Endometrial microvascular endothelial cells (primary cell): ENCODE results near the gene TREM1. TPM values are rescaled to one million over a fixed set of nuclear protein-coding genes. Genes with fewer than 3 reads are reported as not detected.
"Not testable (repeated sequence)": the region's sequence is repeated elsewhere in the genome, so short reads cannot be mapped to it uniquely, and the experiment has no call there.

Source experiments
- in situ Hi-C: cut with HindIII; loops from 2 replicates; pipeline ENCODE4 v1.10.0; 2017; ENCODE audit warnings: low sequenced_read_pairs, low pct_unique_long_range_greater_than_20kb; ENCODE audit errors: inconsistent ontology term
- total RNA-seq: library from RNA; depleted of rRNA; stranded (reverse); fragments of >200 nt; gene quantifications from one replicate; pipeline ENCODE4 v1.2.3, GENCODE V29; 2015; ENCODE audit errors: inconsistent ontology term

TREM1 gene
- total RNA-seq, 1 donor from 2014 or later = not detected

GRCh38 chr6:41268478-41268877, 18.0 kb downstream of the TREM1 start:
- in situ Hi-C loops = no loop called here

DNA sequence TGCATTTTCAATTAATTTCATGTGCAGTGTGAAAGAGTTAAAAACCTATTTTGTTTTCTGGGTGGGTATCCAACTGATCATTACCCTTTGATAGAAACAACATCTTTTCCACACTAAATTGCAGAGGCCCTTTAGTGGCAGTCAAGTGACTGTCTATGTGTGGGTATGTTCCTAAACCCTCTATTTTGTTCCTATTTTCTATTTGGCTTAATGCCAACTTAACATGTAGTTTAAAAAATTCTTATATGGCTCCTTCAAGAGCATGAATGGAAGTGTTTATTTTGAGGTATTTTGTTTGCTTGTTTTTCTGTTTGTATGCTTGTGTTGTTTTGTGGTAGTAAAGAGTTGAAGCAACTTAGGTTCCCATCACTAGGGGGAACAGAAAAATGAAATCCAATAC, 19.9 kb downstream of the TREM1 start:
- in situ Hi-C loops = no loop called here

- in situ Hi-C loops = no loop called here
These were observed 23.2 kb downstream of the TREM1 start for GRCh38 chr6:41263267-41263666.

- in situ Hi-C loops = no loop called here
These were observed 24.1 kb downstream of the TREM1 start for GRCh38 chr6:41262401-41262800.

GRCh38 chr6:41258196-41258493, 28.3 kb downstream of the TREM1 start:
- in situ Hi-C loops = no loop called here

DNA sequence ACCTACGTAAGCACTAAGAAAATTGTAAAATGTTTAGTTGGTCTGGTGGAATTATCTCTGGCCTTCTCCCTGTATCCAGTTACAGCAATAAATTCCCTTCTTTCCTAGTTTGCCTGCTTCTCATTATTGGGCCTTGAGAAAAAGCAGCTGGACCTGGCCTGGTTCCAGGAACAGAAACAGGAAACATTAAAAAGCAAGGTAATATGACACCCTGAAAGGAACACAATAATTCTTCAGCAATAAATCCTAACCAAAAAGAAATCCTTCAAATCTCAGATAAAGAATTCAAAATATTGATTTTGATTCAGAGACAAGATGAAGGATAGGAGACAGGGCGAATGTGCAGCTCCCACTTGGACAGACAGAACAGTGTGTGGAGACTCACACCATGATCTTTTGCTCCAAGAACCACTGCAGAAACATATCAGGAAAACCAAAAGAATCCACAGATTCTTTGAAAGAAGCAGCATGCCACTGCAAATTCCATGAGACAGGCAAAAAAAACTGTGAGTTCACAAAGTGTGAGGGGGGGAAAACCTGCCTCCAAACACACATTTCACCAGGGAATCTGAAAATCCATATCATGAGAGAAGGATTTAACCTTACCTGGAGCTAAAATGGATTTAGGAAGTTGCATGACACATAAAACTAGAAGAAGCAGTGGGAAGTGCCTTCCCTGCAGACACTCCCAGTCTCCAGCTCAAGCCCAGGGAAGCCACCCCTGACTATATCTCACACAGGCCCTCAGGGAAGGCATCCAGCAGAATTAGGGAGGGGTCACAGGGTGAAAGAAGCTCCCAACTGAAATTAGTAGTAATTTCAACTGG, 28.9 kb downstream of the TREM1 start:
- in situ Hi-C loops = no loop called here

DNA sequence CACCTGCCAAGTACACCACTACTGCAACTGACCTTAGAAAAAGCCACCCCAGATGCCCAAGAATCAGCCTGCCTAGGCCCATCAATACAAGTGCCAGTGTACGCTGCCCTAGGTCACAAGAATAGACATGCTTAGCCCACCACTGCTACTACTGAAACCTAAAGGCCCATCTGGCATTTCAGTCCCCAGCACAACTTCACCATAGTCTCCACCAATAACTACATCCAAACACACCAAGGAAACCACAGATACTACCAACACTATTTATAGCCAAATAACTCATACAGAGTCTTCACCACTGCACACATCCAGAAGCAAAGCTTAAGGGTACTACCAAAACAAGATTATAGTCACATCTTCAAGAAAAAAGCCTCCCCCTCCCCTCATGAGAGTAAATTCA, 30.1 kb downstream of the TREM1 start:
- in situ Hi-C loops = no loop called here

- in situ Hi-C loops = no loop called here
These were observed 30.7 kb downstream of the TREM1 start for GRCh38 chr6:41255638-41256246.

GRCh38 chr6:41255110-41255509, 31.4 kb downstream of the TREM1 start:
- in situ Hi-C loops = no loop called here

GRCh38 chr6:41252401-41253169, 33.9 kb downstream of the TREM1 start:
- in situ Hi-C loops = no loop called here

DNA sequence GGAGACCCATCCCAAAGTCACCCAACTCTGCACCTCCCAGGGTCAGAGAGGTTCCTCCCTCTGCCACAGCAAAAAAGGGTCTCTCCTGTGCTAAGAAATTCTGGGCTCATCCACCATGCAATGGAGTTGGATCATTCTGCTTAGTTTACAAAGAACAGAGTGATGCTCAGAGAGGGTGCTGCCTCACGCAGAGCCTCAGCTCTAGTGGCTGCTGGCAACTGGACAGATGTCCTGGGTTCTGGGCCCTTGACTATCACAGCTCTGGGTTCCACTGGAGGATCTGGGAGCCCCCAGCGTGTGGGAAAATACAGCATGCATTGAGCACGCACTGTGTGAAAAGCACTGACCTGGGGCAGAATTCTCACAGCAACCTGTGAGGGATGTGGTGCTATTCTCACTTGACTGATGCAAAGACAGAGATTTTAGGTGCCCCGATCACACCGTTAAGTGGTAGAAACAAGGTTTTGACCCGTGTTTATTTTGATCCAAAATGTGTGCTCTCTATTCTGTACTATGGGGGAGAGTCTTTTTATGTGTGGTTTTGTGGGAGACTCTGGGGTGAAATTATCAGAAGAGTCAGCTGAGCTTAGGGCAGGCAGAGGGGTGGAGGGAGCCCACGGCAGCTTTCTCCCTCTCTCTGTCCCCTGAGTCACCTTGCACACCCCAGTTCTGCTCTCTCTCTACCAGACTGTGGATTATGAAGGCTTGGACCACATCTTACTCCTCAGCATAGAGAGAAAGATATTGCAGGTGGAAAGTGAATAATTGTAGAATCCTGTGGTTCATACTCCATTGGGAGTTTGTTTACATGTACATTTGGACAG, 38.4 kb downstream of the TREM1 start:
- in situ Hi-C loops = no loop called here

- in situ Hi-C loops = no loop called here
These were observed 39.1 kb downstream of the TREM1 start for GRCh38 chr6:41247288-41247865.

DNA sequence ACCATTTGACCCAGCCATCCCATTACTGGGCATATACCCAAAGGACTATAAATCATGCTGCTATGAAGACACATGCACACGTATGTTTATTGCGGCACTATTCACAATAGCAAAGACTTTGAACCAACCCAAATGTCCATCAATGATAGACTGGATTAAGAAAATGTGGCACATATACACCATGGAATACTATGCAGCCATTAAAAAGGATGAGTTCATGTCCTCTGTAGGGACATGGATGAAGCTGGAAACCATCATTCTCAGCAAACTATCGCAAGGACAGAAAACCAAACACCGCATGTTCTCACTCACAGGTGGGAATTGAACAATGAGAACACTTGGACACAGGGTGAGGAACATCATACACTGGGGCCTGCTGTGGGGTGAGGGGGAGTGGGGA, 40.0 kb downstream of the TREM1 start:
- in situ Hi-C loops = not testable (repeated sequence)

DNA sequence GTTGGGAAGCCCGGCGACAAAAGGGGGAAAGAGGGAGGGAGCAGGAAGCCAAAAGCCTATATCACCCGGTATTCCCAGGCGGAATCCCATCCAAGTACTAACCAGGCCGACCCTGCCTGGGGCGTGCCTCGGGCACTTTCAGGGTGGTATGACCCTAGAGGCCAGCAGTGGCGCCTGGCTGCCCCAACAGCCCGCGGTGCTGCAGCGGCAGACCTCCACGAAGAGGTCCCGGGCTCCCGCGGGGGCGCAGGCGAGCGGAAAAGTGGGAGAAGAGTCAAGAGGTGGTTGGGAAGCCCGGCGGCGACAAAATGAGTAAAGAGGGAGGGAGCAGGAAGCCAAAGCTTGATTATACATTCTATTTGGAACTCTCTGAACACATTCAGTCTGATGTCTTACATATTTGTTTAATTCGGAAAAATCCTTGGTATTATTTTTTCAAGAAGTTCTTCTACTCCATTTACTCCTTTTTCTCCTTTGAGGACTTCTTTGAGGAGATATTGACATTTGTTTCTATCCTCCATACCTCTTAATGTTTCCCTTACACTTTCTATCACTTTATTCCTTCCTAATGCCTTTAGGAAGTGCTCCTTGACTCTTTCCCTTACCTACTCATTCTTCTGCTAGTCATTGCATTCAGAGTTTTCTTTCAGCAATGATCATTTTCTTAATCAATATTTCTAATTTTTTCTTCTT, 46.9 kb downstream of the TREM1 start:
- in situ Hi-C loops = no loop called here

DNA sequence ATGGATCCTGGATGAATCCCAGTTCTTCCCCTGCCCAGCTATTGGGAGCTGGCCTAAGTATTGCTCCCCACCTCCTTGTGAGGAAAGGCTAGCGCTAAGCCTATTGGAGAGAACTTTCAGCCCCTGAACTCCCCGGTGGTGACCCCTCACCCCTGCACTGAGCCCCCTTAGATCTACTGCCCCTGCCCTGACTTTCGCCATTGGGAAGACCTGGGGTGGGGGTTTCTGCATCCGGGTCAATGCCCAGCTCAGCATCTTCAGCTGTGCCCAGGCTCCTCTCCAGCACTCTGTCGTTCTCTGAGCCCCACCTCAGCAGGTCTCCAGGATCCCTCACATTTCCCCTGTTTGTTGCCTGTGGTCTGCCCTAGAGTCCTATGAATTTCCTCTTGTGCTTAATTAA, 49.4 kb downstream of the TREM1 start:
- in situ Hi-C loops = no loop called here

DNA sequence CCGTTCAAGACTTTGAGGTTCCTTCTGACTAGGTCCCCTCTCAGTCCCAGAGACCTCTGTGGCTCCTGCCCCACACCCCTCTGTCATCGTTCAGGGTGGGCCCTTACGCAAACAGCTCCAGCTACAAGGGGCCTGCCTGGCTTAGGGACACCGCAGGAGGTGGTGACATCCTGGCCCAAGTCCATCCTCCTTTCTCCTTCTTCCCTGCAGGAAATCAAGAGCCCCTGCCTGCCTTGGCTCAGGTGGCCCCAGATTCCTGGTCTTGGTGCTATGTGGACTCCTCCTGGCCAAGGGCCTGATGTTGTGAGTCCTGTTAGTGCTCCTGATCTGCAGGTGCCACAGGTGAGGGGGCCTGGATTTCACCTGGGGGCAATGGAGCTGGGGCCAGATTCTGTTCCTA, 50.2 kb downstream of the TREM1 start:
- in situ Hi-C loops = no loop called here

DNA sequence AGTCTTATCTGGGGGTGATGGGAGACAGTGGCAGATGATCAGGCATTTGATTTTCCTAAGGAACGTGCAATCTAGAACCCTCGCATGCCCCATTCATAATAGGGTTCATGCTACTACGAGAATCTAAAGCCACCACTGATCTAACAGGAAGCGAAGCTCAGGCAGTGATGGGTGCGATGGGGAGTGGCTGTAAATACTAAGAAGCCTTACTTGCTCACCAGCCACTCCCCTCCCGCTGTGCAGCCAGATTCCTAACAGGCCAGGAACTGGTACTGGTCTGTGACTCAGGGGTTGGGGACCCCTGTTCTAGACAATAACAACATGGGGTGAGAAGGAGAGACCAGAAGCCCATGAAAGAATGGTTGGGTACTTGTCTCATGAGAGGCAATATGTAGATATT, 53.8 kb downstream of the TREM1 start:
- in situ Hi-C loops = no loop called here

- in situ Hi-C loops = no loop called here
These were observed 55.2 kb downstream of the TREM1 start for GRCh38 chr6:41231246-41231645.
